Hepatocyte (in vitro differentiated cells): ENCODE results near the gene EXD3.

ENCODE experiments used
- CTCF ChIP-seq: fragments of 200-600 bp; sonication (generic); IDR thresholded peaks from 2 replicates; pipeline ENCODE4 v1.5.1; 2016; ENCODE audit warnings: antibody characterized with exemption, mild to moderate bottlenecking; ENCODE audit not compliant: poor library complexity
- EZH2 ChIP-seq: fragments of 200-600 bp; sonication (generic); IDR thresholded peaks from 2 replicates; pipeline ENCODE4 v1.6.1; 2016; ENCODE audit warnings: antibody characterized with exemption, mild to moderate bottlenecking, borderline replicate concordance
- EZH2phosphoT487 ChIP-seq: fragments of 200-600 bp; sonication (generic); IDR thresholded peaks from one replicate; pipeline ENCODE4 v1.6.1; 2018; ENCODE audit warnings: antibody characterized with exemption, mild to moderate bottlenecking, low read depth, moderate library complexity; ENCODE audit not compliant: unreplicated experiment, severe bottlenecking

- TF ChIP-seq CTCF (no peak), EZH2phosphoT487 (no peak), EZH2 (no peak)
These were observed 74.0 kb downstream of the EXD3 start for GRCh38 chr9:137348769-137349470.
